HG02973 (cell line): ENCODE data around the gene DENND1C.
"Not testable (repeated sequence)": the region's sequence is repeated elsewhere in the genome, so short reads cannot be mapped to it uniquely, and the experiment has no call there.

ENCODE experiments used
- ATAC-seq: cut with Tn5 transposase; IDR thresholded peaks from one replicate; pipeline ENCODE4 v1.9.1; 2021; ENCODE audit warnings: moderate library complexity; ENCODE audit not compliant: unreplicated experiment

Gene DENND1C

DNA sequence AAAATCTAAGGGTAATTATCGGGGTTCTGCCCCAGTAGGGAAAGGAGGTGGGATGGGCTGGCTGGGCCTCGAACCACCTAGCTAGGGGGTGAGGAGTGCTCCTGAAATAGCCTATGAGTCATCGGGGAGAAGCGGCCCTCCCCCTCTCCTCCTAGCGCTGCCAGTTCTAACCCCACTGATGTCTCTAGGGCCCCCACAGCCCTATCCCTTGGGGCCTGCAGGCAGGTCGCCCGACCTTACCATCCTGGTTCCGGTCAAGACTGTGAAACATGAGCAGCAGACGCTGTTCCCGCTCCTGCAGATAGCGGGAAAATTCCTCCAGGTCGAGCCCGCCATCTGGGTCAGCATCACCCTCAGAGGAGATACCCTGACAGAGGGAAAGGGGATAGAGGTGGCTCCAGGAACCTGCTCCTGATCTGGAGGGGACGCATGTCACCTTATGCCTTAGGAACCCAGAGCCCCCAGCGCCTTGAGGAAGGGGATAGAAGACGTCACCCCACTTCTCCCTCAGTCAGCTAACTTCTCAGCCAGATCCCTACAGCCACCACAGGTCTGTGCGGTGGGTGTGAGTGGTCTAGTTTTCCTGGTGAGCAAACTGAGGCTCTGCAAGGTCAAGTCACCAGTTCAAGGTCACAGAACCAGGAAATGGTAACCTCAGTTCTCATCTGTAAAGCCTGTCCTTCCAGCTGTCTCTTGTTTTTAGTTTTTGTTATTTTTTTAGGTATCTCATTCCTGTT is 23.5 kb downstream of the DENND1C start:
- no peak for ATAC-seq

DNA sequence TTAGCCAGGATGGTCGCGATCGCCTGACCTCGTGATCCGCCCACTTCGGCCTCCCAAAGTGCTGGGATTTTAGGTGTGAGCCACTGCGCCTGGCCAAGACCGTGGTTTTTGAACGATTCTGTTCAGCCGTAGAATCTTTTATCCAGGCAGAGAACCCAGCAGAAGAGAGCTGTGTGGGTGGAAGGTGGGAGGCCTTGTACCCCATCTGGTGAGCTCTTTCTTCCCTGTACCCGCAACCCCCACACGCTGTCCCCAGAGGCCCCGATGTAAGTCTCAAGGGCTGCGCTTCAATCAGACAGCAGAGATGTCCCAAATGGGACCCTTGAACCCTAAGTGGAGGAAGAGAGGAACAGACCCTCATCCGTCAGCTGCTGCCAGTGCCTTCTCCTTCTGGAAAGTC is 25.7 kb downstream of the DENND1C start:
- no peak for ATAC-seq

DNA sequence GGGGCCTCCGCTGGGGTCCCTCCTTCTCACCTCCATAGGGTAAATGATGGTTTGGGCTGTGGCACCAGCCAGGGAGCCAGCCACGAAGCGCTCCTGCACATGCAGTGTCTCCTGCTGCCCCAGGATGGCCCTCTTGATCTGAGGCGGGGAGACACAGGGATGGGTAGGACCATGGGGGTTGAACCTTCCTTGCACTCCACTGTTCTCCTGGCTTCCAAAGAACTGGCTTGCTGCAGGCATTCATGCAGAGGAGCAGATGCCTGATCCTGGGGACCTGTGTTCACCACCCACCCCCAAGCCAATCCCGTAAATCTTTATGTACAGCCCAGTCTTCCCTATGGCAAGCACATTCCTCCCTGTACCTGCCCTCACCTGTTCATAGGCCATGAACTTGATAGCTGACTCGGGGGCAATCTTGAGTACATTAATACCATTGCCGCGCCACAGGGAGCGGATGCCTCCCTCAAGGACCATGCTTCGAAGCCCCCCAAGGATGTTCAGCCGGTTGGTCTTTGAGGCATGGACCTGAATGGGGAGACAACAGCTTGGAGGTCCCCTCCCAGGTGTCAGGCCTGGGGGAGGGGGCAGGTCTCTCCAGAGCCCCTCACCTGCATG is 27.5 kb downstream of the DENND1C start:
- ATAC-seq = no peak

DNA sequence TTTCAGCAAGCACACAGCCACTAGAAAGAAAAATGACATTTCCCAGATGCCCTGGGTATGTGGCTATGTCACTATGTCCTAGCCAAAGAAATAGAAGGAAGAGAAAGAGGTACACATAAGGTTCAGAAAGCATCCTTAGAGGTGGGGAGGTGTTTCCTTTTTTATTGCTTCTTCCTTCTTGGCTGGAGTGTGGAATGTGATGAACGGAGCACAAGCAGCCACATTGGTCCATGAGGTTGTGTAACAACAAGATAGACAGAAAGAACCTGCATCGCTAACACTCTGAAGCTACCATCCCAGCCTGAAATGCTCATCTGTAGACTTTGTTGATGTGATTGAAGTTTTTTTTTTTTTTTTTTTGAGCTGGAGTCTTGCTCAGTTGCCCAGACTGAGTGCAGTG is 28.7 kb downstream of the DENND1C start:
- no peak for ATAC-seq

DNA sequence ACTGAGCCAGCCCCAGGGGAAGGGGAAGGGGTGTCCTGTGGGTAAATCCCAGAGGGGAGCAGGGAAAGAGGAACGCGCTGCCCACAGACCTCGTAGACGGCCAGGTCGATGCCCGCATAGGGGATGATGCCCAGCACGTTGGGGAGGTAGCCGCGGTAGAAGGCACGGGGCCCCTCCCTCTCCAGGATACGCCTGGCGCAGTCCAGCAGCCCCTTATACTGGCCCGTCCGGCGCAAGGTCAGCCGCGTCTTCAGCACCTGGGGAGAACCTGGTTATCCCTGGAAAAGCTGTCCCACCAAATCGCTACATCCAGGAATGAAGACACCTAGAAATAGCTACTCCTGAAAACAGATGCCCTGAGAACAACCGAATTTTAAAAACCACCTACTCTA is 29.4 kb downstream of the DENND1C start:
- no peak for ATAC-seq

DNA sequence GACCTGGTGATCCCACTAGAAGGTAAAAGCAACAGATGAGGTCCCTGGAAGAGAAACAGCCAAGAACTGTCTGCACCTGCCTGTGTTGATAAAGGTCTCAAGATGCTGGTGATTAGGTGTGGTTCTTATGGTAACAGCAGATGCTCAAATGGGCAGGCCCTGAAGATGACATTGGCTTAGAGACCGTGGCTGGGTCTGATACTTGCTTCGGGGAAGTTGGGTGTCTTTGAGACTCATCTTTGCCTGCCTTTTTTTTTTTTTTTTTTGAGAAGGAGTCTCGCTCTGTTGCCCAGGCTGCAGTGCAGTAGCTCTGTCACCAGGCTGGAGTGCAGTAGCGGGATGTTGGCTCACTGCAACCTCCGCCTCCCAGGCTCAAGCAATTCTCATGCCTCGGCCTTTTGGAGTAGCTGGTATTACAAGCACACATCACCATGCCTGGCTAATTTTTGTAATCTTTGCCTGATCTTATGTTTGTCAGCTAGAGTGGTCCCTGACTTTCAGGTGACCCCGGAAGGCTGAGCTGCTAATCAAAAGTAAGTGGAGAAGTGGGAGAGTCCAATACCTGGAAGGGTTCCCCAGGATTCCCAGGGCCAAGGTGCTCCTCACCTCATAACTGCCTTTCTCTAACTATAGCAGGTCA is 29.9 kb downstream of the DENND1C start:
- no peak for ATAC-seq

DNA sequence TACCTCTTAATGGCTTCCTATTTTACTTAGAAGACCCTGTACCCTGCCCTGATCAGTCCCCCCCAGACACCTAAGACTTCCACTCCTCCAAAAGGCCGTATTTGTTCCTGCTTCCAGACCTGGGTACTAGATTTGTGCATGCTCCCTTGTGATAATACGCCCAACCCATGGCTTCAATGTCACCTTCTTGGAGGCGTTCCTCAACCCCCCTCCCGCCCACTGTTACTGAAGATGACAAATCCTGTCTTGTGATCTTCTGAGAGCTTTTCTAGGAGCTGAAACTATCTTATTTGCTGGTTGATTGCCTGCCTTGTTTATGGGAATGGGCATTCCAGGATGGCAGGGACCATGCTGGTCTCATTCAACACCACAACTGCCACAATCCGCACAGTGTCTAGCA is 31.4 kb downstream of the DENND1C start:
- no peak for ATAC-seq

DNA sequence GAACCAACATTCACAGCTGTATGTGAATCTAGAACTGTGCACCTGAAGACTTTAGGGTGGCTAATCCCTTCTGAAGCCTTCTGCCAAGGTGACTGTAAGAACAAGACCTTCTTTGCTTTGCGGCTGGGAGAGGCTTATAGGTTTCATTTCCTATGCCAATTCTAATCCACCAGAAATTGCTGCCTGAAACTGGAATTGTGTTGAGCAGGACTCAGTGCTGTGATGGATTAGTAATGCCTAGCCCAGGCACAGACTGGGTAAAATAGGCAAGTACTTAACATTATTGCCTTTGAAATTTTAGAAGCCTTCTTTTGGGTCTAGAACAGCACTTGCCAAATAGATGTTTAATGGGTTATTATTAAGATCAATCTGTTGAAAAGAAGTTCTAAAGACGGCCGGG is 33.5 kb downstream of the DENND1C start:
- ATAC-seq = no peak

DNA sequence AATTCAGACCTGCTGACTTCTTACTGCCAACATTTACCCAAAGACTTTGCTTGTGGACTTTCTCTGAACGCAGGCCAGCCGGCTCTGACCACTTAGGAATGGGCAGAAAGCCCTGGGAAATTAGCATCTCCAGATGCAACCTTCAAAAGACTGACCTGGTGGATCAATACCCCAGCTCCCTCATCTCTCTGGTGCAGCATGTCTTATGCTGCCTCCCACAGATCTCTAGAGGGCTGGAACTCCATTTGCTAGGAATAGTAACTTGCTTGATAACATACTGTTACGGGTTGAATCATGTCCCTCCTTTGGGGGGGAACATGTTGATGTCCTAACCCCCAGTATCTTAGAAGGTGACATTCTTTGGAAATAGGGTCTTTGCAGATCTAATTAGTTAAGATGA is 35.1 kb downstream of the DENND1C start:
- ATAC-seq = no peak

DNA sequence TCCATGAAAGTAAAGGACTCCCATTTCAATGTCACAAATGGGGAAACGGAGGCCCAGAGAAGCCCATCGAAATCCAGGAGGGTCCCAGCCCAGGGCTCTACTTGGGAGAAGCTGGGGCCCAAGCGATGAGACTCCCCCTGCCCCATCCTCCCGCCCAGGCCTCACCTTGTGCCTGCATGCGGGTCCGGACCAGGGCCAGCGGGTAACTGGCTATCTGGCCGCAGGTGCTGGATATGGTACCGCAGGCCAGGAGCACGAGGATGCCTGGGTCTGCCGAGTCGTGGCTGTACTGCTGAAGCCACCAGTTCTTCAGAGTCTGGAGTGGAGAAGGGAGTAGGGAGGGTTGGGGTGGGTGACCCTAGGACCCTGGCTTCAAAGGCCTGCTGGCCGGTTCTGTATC is 37.6 kb downstream of the DENND1C start:
- no peak for ATAC-seq

DNA sequence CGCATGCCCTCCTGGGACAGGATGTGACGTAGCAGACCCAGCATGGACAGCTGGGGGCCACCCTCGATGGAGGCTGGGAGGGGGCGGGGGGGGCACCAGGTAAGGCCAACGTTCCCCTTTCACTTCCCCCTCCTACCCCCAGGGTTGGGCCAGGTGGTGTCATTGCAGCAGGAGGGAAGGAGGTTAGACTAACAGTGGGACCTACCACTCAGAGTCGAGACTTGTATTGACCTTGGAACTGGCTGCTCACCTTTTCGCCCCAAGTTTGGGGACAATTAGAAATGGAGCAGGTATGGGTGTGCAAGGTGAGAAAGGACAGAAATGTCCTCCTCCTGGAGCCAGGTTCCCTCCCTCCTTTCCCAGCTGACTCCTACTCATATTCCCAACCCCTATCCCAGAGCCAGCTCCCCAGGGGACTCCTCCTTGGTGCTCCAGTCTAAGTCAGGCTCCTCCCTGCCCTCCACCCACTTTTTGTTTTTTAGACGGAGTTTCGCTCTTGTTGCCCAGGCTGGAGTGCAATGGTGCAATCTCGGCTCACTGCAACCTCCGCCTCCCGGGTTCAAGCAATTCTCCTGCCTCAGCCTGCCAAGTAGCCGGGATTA is 39.4 kb downstream of the DENND1C start:
- ATAC-seq = no peak

DNA sequence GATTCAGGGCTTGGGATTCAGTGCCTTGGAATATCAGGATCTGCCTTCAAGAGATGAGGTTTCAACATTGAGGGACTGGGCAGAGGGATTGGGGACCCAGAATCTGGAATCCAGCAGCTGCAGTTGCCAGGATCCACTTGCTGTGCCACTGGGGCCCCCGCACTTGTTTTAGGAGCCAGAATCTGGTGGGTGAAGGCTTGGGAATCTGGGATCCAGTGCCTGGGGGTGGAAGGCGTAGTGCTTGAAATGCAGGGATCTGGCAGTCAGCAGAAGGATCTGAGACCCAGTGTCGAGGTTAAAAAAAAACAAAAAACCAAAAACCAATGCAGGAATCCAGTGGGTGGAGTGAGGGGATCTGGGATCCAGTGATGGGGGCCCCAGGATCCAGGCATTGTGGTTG is 40.7 kb downstream of the DENND1C start:
- ATAC-seq = no peak

DNA sequence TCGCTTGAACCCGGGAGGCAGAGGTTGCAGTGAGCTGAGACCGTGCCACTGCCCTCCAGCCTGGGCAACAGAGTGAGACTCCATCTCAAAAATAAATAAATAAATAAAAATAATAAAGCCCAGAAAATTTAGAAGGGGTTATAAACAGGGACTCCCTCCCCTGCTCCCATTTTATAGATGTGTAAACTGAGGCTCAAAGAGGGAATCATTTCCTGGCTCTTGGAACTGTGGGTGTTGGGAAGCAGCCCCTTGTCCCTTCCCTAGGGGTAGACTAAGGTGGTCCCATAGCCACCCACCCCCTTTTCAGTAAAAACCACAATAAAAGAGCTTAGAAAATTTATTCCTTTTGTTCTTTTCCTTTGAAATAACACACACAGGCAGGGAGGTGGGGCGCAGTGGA is 41.8 kb downstream of the DENND1C start:
- ATAC-seq = no peak

DNA sequence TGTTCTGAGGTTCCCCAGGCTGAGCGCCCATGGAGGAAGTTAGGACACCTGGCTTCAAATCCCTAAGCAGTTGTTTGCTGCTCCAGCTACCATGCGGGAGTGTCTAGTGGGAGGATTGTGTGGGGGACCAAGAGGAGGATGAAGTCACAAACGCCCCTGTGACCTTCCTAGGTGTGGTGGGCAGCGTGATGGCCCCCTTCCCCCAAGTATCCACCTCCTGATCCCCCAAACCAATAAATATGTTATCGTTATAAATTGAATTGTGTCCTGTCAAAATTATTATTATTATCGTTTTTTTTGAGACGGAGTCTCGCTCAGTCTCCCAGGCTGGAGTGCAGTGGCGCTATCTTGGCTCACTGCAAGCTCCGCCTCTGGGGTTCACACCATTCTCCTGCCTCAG is 47.9 kb downstream of the DENND1C start, which contains the start of gene SLC25A41:
TSS of gene SLC25A41 (minus strand) at position 101 of the 400 bp plus-strand sequence. CDS start at position 31, 70 bp downstream.
- no peak for ATAC-seq

DNA sequence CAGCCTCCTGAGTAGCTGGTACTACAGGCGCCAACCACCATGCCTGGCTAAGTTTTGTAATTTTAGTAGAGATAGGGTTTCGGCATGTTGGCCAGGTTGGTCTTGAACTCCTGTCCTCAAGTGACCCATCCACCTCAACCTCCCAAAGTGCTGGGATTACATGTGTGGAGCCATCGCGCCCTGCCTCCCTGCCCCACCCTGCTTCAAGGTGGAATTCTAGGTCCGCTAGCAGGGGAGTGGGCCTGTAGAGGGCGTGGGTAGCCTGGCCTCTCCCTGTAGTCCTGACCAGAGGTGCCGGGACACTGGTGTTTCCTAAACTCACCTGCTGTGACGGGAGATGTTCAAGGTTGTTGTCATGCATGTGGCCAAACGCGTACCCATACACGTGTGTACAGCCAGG is 48.4 kb downstream of the DENND1C start:
- no peak for ATAC-seq

DNA sequence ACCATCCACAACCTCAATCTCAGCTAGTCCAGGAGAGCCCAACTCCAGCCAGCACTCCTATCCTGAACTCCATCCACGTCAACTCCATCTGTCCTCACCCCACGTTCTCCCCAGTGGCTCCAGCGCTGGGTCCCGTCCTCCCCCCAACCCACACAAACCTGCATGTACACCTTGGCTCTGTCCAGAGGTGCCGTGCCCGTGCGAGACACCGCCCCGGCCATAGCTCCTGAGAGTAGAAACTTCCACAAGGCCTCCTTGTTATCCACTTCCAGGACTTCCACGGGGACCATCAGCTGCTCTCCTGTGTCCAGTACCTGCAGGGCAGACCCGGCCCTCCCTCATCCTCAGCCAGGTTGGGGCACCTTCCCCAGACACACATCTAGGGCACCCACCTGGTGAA is 49.7 kb downstream of the DENND1C start:
- no peak for ATAC-seq

DNA sequence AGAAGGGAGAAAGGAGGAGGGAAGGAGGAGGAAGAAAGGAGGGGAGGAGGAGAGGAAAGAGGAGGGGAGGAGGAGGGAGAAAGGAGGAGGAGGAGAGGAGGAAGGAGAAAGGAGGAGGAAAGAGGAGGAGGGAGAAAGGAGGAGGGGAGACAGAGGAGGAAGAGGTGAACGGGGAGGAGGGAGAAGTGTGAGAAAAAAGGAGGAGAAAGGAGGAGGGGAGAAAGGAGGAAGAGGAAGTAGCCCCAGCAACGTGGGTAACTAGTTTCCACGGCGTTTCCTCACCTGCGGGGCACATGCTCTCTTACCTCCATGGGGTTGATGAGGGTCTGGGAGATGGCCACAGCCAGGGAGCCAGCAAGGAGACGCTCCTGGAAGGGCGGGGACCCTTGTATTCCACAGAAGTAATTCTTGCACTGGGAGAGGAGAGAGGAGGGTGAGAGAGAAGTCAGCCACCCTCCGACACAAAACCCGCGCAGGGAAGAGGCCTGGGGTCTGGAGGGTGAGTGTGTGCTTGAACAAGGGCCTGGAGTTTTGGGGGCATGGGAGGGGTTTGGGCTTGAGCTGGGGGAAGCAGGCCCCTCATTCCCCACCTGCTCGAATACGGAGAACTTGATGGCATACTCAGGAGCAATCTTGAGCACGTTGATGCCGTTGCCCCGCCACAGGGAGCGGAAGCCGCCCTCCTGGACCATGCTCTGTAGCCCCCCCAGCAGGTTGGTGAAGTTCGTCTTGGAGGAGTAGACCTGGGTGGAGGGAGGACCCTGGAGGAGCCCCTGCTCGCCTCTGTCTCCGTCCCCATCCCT is 52.0 kb downstream of the DENND1C start:
- ATAC-seq = no peak

DNA sequence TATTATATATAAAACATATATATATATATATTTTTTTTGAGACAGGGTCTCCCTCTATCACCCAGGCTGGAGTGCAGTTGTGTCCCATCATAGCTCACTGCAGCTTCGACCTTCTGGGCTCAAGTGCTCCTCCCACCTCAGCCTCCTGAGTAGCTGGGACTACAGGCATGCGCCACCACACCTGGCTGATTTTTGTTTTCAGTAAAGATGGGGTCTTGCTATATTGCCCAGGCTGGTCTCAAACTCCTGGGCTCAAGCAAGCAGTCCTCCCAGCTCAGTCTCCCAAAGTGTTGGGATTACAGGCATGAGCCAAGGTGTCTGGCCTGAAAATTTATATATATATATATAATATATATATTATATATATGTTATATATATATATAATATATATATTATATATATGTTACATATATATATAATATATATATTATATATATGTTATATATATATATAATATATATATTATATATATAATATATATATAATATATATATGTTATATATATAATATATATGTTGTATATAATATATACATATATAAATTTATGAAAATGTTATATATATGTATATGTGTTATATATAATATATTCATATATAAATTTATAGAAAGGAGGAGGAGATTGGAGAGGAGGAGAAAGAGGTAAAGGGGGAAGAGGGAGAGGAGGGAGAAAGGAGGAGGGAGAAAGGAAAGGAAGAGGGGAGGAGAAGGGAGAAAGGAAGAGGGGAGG is 52.7 kb downstream of the DENND1C start:
- ATAC-seq = not testable (repeated sequence)

DNA sequence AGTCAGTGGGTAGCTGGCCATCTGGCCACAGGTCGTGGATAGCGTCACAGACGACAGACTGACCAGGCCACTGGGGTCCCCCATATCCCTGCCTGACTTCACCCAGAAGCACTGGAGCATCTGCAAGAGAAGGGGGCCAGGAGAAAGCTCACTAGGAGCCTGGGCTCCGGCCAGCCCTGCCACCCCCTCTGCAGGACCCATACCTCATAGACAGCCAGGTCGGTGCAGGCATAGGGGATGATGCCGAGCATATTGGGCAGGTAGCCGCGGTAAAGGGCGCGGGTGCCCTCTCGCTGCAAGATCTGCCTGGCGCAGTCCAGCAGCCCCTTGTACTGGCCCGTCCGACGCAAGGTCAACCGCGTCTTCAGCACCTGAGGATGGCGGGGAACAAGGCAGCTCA is 54.5 kb downstream of the DENND1C start:
- no peak for ATAC-seq
